NT2/D1 (cell line): ENCODE results near the gene SBSN.

Experiments used
- DNase-seq: peaks from one replicate; pipeline ENCODE4 v3.0.0-alpha.2; 2011; ENCODE audit warnings: low read depth, low spot score
- H3K27me3 ChIP-seq: 2 replicates; pipeline ENCODE4 v1.6.0; 2011; ENCODE audit warnings: mild to moderate bottlenecking; ENCODE audit not compliant: insufficient read length, insufficient read depth
- H3K36me3 ChIP-seq: 2 replicates; pipeline ENCODE4 v1.6.1; 2011; ENCODE audit warnings: mild to moderate bottlenecking, low read length, mixed read lengths; ENCODE audit not compliant: insufficient read depth, insufficient read length
- H3K4me1 ChIP-seq: 2 replicates; pipeline ENCODE4 v1.5.1; 2011; ENCODE audit not compliant: insufficient read depth, insufficient read length
- H3K4me3 ChIP-seq: 2 replicates; pipeline ENCODE4 v1.5.1; 2011; ENCODE audit warnings: low read depth; ENCODE audit not compliant: insufficient read length
- H3K9ac ChIP-seq: 2 replicates; pipeline ENCODE4 v1.6.0; 2011; ENCODE audit warnings: low read depth; ENCODE audit not compliant: insufficient read length
- H3K9me3 ChIP-seq: 2 replicates; pipeline ENCODE4 v1.5.1; 2011; ENCODE audit warnings: mild to moderate bottlenecking, low read length; ENCODE audit not compliant: insufficient read depth
- SUZ12 ChIP-seq: IDR thresholded peaks from 2 replicates; pipeline ENCODE4 v1.6.1; 2011; ENCODE audit not compliant: insufficient read length, insufficient read depth; ENCODE audit errors: extremely low read depth
- YY1 ChIP-seq: IDR thresholded peaks from 2 replicates; pipeline ENCODE4 v1.6.1; 2011; ENCODE audit not compliant: insufficient read length, insufficient read depth
- ZNF274 ChIP-seq: IDR thresholded peaks from 2 replicates; pipeline ENCODE4 v1.6.1; 2011; ENCODE audit warnings: mild to moderate bottlenecking, low read depth, low read length

SBSN gene

GRCh38 chr19:35539850-35540249 lies 11.7 kb upstream of the SBSN start:
- Histone ChIP-seq H3K36me3 (peaks cover 34% of the 10 kb centered on the region), H3K4me3 (no peak overlapping the region), H3K27me3 (no peaks in the 10 kb centered on the region), H3K9me3 (no peaks in the 10 kb centered on the region), H3K9ac (no peak overlapping the region), H3K4me1 (peaks cover 14% of the 10 kb centered on the region)
- TF ChIP-seq SUZ12: no peak
- no peak for TF ChIP-seq ZNF274
- no peak for DNase-seq

GRCh38 chr19:35539314-35539713 lies 11.2 kb upstream of the SBSN start:
- no peak for TF ChIP-seq SUZ12
- TF ChIP-seq YY1: no peak
- TF ChIP-seq ZNF274: no peak
- Histone ChIP-seq H3K9ac (no peak overlapping the region), H3K4me3 (no peak overlapping the region), H3K4me1 (peaks cover 14% of the 10 kb centered on the region), H3K9me3 (no peaks in the 10 kb centered on the region), H3K36me3 (peaks cover 33% of the 10 kb centered on the region), H3K27me3 (no peaks in the 10 kb centered on the region)
- DNase-seq: no peak

DNA sequence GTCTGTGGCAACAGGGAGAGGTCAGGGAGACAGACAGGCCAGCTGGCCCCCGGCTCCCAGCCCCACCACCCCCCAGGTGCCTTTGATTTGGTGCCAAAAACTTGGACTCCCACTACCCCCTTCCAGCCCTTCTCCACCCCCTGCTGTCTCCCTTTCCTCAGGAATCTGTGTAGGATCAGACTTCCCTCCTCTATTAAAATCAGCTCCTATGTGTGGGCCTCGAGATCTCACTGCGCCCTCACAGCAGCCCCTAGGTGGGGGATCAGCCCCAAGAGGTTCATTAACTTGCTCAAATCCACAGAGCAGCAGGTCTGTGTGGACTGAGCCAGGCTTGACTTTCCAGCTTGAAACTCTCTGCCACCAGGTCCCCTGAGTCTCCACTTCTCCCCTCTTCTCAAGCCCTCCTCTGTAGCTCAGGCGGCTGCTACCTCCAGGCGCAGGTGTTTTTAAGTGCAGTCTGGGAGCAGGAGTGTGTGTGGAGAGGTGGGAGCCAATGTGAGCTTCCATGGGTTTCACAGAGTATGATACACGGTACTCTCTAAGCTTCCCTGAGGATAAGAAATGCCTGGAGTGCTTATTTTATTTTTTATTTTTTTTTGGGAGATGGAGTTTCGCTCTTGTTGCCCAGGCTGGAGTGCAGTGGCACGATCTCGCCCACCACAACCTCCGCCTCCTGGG lies 6.8 kb upstream of the SBSN start:
- Histone ChIP-seq H3K4me1 (peaks cover 9% of the 10 kb centered on the region), H3K9me3 (no peaks in the 10 kb centered on the region), H3K36me3 (peaks cover 2% of the 10 kb centered on the region), H3K4me3 (no peak overlapping the region), H3K27me3 (no peaks in the 10 kb centered on the region), H3K9ac (peak overlapping the region; percentile 50)
- no peak for TF ChIP-seq YY1
- TF ChIP-seq SUZ12: no peak
- no peak for TF ChIP-seq ZNF274
- no peak for DNase-seq

GRCh38 chr19:35533822-35534392 lies 5.8 kb upstream of the SBSN start:
- Histone ChIP-seq H3K4me3 (no peak overlapping the region), H3K36me3 (no peaks in the 10 kb centered on the region), H3K4me1 (peaks cover 6% of the 10 kb centered on the region), H3K9ac (no peak overlapping the region), H3K27me3 (no peaks in the 10 kb centered on the region), H3K9me3 (no peaks in the 10 kb centered on the region)
- TF ChIP-seq YY1 (no peak), SUZ12 (no peak), ZNF274 (no peak)
- DNase-seq: no peak

DNA sequence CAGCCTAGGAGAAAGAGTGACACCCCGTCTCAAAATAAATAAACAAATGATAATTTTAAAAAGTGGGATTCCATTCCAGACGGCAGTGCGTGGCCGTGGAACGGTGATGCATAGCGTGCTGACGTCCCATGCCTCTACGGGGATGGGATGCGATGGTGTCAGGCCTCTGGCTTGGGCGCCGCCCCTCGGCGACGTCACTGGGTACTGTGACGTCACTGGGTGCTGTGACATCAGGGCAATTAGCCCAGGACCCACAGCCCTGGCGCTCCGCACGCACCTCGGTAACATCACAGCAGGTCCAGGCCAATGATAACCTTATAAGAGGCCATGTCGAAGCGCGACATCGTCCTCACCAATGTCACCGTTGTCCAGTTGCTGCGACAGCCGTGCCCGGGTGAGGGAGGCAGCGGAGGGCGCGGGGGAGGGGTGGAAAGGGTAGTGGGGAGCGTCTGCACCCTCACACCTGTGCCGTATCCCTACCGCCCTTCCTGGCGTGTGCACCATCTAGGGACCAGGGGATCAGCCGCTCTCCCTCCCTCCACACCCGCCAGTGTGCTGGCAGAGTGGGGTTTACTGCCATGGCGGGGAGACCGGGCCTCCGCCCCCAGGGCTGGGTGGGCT lies 5.2 kb upstream of the SBSN start, which contains the start of gene GAPDHS:
GAPDHS (plus strand) TSS at position 256 of the 621 bp plus-strand sequence; CDS start at position 328, 72 bp downstream.
- H3K4me1 ChIP-seq: peaks cover 6% of the 10 kb centered on the region
- TF ChIP-seq ZNF274 (no peak), SUZ12 (no peak)
- H3K9ac ChIP-seq: no peak within 1 kb of the TSS
- DNase-seq: no peak
- no peaks in the 10 kb centered on the region for H3K36me3 ChIP-seq
- no peak within 1 kb of the TSS for H3K4me3 ChIP-seq
- no peaks in the 10 kb centered on the region for H3K9me3 ChIP-seq
- H3K27me3 ChIP-seq: no peaks in the 10 kb centered on the region

DNA sequence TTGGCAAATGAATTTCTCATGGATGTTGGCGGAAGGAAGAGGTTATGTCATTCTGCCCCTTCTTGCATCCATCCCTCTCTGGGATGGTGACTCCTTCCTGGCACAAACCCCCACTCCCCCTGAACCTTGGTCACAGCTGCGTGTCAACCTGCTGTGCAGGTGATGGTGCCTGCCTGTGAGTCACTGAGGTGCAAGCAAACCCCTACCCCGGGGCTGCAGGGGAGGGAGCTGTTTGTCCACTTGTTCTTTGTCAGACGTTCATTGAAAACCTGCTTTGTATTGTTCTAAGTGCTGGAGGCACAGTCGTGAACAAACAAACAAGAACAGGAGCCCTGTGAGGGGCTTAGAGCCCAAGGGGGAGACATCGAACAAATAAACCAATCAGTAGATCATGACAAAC lies 3.2 kb upstream of the SBSN start:
- Histone ChIP-seq H3K9ac (no peak overlapping the region), H3K27me3 (no peaks in the 10 kb centered on the region), H3K36me3 (no peaks in the 10 kb centered on the region), H3K4me3 (no peak overlapping the region), H3K9me3 (no peaks in the 10 kb centered on the region), H3K4me1 (peaks cover 2% of the 10 kb centered on the region)
- DNase-seq: no peak
- TF ChIP-seq YY1 (no peak), SUZ12 (no peak), ZNF274 (no peak)

DNA sequence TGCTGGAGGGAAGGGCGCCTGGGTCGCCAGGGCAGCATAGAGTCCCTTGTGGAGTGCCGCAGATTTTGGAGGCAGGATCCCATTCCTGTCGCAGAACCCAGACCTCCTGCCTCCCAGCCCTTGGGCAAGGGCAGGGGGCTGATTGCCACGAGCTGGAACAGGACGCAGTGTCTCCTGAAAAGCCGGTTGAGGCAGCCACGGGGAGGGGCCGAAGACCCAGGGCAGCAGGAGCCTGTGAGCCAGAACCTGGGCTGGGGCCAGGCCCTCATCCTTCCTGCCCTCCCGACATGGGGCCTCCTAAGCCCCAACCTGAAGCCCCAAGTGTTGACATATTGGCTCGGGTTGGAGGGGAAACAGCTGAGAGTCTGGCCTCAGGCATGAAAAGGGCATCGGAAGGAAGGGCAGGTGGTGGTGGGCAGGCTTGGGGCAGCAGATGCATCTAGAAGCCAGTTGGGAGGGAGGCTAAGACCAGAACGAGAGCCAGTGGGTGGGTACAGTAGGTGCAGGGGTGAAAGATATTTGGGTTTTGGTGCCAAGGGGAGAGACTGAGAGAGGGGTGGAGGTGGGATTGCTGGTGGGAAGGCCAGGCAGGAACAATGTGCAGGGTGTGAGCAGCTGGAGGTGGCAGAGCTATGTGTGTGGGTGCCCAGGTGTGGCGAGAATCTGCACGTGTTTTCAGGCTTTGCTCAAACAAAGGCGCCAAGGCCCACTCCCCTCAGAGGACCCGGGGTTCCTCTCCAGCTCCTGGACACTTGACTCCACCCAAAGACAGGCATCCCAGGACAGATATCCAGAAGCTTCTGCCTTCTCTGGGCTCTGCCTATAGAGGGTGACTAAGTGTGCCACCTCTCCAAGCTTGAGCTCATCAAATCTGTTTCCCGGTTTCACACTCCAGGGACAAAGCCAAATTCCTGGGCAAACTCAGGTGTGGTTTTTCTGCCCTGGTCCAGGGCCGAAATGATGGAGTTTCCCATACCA lies 1.4 kb upstream of the SBSN start:
- TF ChIP-seq ZNF274 (no peak), SUZ12 (no peak), YY1 (no peak)
- H3K9ac ChIP-seq: no peak overlapping the region
- H3K4me3 ChIP-seq: no peak overlapping the region
- DNase-seq: no peak
- H3K4me1 ChIP-seq: peaks cover 2% of the 10 kb centered on the region
- no peaks in the 10 kb centered on the region for H3K9me3 ChIP-seq
- no peaks in the 10 kb centered on the region for H3K27me3 ChIP-seq
- H3K36me3 ChIP-seq: no peaks in the 10 kb centered on the region
